K562 (cell line): ENCODE data around the gene ENTPD6.

ENCODE experiments used
- CEBPB ChIP-seq: fragments of 450-650 bp; IDR thresholded peaks from 2 replicates; pipeline ENCODE4 v1.6.1; 2016; ENCODE audit warnings: missing genetic modification characterization, missing compliant biosample characterization
- CXXC5 ChIP-seq: fragments of 250-450 bp; sonication (Bioruptor Pico); IDR thresholded peaks from 2 replicates; pipeline ENCODE4 v1.8.0; 2022; ENCODE audit warnings: inconsistent platforms, mild to moderate bottlenecking, moderate library complexity
- EZH2 ChIP-seq: IDR thresholded peaks from 2 replicates; pipeline ENCODE4 v1.6.1; 2012; ENCODE audit warnings: low read depth, mild to moderate bottlenecking, inconsistent platforms, low read length, borderline replicate concordance
- GTF2A2 ChIP-seq: IDR thresholded peaks from 2 replicates; pipeline ENCODE4 v1.6.1; 2016; ENCODE audit warnings: mild to moderate bottlenecking, missing genetic modification characterization, missing compliant biosample characterization
- MTA3 ChIP-seq: fragments of 450-650 bp; formaldehyde crosslinking; IDR thresholded peaks from 2 replicates; pipeline ENCODE4 v1.6.1; 2017; ENCODE audit warnings: mild to moderate bottlenecking, borderline replicate concordance
- PRMT5 ChIP-seq: sonication (generic); formaldehyde crosslinking; IDR thresholded peaks from 2 replicates; pipeline ENCODE4 v1.5.0; 2020; ENCODE audit warnings: missing genetic modification reagents
- PYGO2 ChIP-seq: fragments of 450-650 bp; IDR thresholded peaks from 2 replicates; pipeline ENCODE4 v1.6.1; 2016; ENCODE audit warnings: mild to moderate bottlenecking, missing genetic modification characterization, moderate library complexity, missing compliant biosample characterization
- SIN3A ChIP-seq, 2 experiments: fragments of 150-350 bp in 1 of 2; IDR thresholded peaks; 2 replicates each; pipeline ENCODE4 v1.6.1; 2011 to 2016; ENCODE audit warnings: borderline replicate concordance in 2 of 2, low read depth in 2 of 2, low read length in 2 of 2, mild to moderate bottlenecking in 2 of 2, moderate library complexity in 2 of 2; ENCODE audit not compliant: control insufficient read depth in 1 of 2
- ZBTB26 ChIP-seq: fragments of 450-650 bp; formaldehyde crosslinking; IDR thresholded peaks from 2 replicates; pipeline ENCODE4 v1.4.0; 2022; ENCODE audit warnings: missing genetic modification characterization
- ZNF134 ChIP-seq: fragments of 250-450 bp; sonication (Bioruptor Pico); conservative IDR thresholded peaks from 2 replicates; pipeline ENCODE4 v1.4.0; 2020
- ZNF174 ChIP-seq: fragments of 250-450 bp; sonication (Bioruptor Pico); IDR thresholded peaks from 2 replicates; pipeline ENCODE4 v1.4.0; 2020; ENCODE audit warnings: mild to moderate bottlenecking
- TF ChIP-seq, protein P1 (sequence below): fragments of 250-450 bp; sonication (Bioruptor Pico); IDR thresholded peaks from 2 replicates; pipeline ENCODE4 v1.5.0; 2021
- TF ChIP-seq, protein P2 (sequence below), 2 experiments: IDR thresholded peaks; 2 replicates each; pipeline ENCODE4 v1.6.1; 2012; ENCODE audit warnings: improper control_type of control experiment in 2 of 2, low read depth in 2 of 2, low read length in 2 of 2, borderline replicate concordance in 1 of 2

DNA sequence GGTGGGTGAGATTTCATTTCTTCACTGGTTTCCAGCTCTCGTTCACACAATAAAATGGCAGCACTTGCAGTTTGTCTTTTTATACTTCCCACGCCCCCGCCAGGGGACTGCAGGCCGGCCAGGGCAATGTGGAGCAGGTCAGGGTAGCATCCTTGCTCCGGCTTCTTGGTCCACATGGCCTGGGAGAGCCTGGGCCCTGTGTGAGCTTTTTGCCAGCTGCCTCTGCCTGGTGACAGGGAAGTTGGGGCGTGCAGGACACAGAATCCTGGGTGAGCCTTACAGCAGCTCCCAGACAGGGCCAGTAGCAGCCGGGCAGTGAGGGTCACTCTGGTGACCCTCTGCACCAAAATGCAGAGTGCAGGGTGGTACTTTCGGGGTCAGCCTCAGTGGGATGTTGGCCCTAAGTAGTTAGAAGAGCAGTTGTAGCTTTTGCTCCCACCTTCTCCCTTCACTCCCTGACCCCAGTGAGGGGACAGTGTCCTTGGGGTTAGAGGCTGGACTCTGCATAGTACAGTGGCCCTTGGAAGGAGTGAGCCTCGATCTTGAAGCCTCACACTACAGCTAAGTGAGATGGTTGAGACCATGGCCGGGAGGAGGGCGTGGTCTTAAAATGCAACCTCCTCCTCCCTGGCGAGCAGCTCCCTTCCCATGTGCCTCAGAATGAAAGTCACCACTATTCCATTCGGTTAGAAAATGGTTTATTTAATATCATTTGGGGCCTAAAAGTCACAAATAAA lies 76.1 kb downstream of the ENTPD6 start:
- TF ChIP-seq PRMT5 (no peak), EZH2 (no peak), PYGO2 (tag) (no peak), ZNF174 (no peak), CEBPB (tag) (no peak), ZNF134 (CRISPR knock-in tag) (no peak), ZBTB26 (CRISPR knock-in tag) (no peak), GTF2A2 (tag) (no peak), SIN3A (IDR thresholded peaks at IDR 0.05; ENCODE audit: borderline replicate concordance in 2 of 2, control insufficient read depth in 1 of 2, low read depth in 2 of 2, low read length in 2 of 2) (no peak), MTA3 (no peak), CXXC5 (CRISPR knock-in tag) (no peak)
- TF ChIP-seq, protein P1, sequence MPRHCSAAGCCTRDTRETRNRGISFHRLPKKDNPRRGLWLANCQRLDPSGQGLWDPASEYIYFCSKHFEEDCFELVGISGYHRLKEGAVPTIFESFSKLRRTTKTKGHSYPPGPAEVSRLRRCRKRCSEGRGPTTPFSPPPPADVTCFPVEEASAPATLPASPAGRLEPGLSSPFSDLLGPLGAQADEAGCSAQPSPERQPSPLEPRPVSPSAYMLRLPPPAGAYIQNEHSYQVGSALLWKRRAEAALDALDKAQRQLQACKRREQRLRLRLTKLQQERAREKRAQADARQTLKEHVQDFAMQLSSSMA, result no peak
- TF ChIP-seq, protein P2, sequence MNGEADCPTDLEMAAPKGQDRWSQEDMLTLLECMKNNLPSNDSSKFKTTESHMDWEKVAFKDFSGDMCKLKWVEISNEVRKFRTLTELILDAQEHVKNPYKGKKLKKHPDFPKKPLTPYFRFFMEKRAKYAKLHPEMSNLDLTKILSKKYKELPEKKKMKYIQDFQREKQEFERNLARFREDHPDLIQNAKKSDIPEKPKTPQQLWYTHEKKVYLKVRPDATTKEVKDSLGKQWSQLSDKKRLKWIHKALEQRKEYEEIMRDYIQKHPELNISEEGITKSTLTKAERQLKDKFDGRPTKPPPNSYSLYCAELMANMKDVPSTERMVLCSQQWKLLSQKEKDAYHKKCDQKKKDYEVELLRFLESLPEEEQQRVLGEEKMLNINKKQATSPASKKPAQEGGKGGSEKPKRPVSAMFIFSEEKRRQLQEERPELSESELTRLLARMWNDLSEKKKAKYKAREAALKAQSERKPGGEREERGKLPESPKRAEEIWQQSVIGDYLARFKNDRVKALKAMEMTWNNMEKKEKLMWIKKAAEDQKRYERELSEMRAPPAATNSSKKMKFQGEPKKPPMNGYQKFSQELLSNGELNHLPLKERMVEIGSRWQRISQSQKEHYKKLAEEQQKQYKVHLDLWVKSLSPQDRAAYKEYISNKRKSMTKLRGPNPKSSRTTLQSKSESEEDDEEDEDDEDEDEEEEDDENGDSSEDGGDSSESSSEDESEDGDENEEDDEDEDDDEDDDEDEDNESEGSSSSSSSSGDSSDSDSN (IDR thresholded peaks at IDR 0.05; ENCODE audit: borderline replicate concordance in 1 of 2, low read depth in 2 of 2, low read length in 2 of 2), result no peak
